B cell (primary cell): Measurements from ENCODE around the gene TNFSF4. TPM values are rescaled to one million over a fixed set of nuclear protein-coding genes. Genes with fewer than 3 reads are reported as not detected.

Experiments used
- ATAC-seq: fragments of 200-7000 bp; cut with Tn5 transposase; one replicate; pipeline ENCODE4 v1.10.0; 2021; ENCODE audit warnings: low read depth, mild to moderate bottlenecking, moderate number of reproducible peaks, moderate library complexity
- CTCF ChIA-PET: fragments of 350-600 bp; sonication (Branson Sonifier 250); formaldehyde crosslinking; loops from one replicate; lab custom pipeline; 2021; ENCODE audit warnings: antibody characterized with exemption, inconsistent platforms; lab: Charles Lee
- POLR2A ChIA-PET: fragments of 350-600 bp; sonication (Branson Sonifier 250); formaldehyde crosslinking; loops from one replicate; lab custom pipeline; 2021; ENCODE audit warnings: antibody characterized with exemption; lab: Charles Lee
- DNase-seq: peaks from one replicate; pipeline ENCODE4 v3.0.0; 2013
- H2AFZ ChIP-seq: 2 replicates; pipeline ENCODE4 v1.6.1; 2012; ENCODE audit warnings: mild to moderate bottlenecking, low read depth, low read length; ENCODE audit not compliant: insufficient read depth, poor library complexity, severe bottlenecking
- H3K27ac ChIP-seq, 2 donors: 1 replicate in 1 of 2; 2 replicates in 1 of 2; pipeline ENCODE4 v1.5.1; 2012 to 2013; ENCODE audit warnings: low read length in 2 of 2, mild to moderate bottlenecking in 2 of 2, moderate library complexity in 1 of 2
- H3K27me3 ChIP-seq, 4 experiments: fragments of 200-600 bp in 1 of 4; sonication (generic) in 1 of 4; replicated peaks in 1 of 4; 1 replicate in 2 of 4; 2 replicates in 2 of 4; pipeline versions ENCODE4 v1.6.1 to v1.7.0; 2013 to 2016; ENCODE audit warnings: low read length in 3 of 4, mild to moderate bottlenecking in 2 of 4, mixed read lengths in 1 of 4, moderate library complexity in 1 of 4; ENCODE audit not compliant: insufficient read depth in 4 of 4, control insufficient read depth in 3 of 4; ENCODE audit errors: control extremely low read depth in 1 of 4
- H3K36me3 ChIP-seq, 2 experiments: replicated peaks in 1 of 2; 1 replicate in 1 of 2; 2 replicates in 1 of 2; pipeline versions ENCODE4 v1.6.1 to v1.7.1; 2013; ENCODE audit warnings: low read length in 1 of 2; ENCODE audit not compliant: insufficient read depth in 2 of 2, control insufficient read depth in 1 of 2; ENCODE audit errors: control extremely low read depth in 1 of 2, extremely low read depth in 1 of 2
- H3K4me1 ChIP-seq, 2 donors: fragments of 200-600 bp in 1 of 2; sonication (generic) in 1 of 2; 1 replicate in 1 of 2; 2 replicates in 1 of 2; pipeline versions ENCODE4 v1.5.1 to v1.6.1; 2013 to 2017; ENCODE audit warnings: low read length in 2 of 2; ENCODE audit not compliant: control insufficient read depth in 2 of 2, insufficient read depth in 2 of 2
- H3K4me2 ChIP-seq: replicated peaks from 2 replicates; pipeline ENCODE3; 2012; ENCODE audit warnings: mild to moderate bottlenecking, low read depth, low read length; ENCODE audit not compliant: poor library complexity, severe bottlenecking
- H3K4me3 ChIP-seq, 5 experiments: fragments of 200-600 bp in 1 of 5; sonication (generic) in 1 of 5; 1 replicate in 3 of 5; 2 replicates in 2 of 5; pipeline versions ENCODE4 v1.5.1 to v1.7.0; 2011 to 2016; ENCODE audit warnings: low read length in 4 of 5, mild to moderate bottlenecking in 4 of 5, low read depth in 2 of 5, control low read depth in 1 of 5, moderate library complexity in 1 of 5; ENCODE audit not compliant: insufficient read depth in 1 of 5; ENCODE audit errors: control extremely low read depth in 1 of 5, extremely low read depth in 1 of 5
- H3K79me2 ChIP-seq: fragments of 200-600 bp; sonication (generic); one replicate; pipeline ENCODE4 v1.6.0; 2016; ENCODE audit warnings: low read length; ENCODE audit not compliant: control insufficient read depth, insufficient read depth
- H3K9ac ChIP-seq: fragments of 200-600 bp; sonication (generic); 2 replicates; pipeline ENCODE4 v1.6.1; 2017; ENCODE audit warnings: mild to moderate bottlenecking, low read length, moderate library complexity
- H3K9me3 ChIP-seq, 3 donors: one replicate each; pipeline versions ENCODE4 v1.6.1 to v1.7.1; 2013; ENCODE audit warnings: low read length in 2 of 3; ENCODE audit not compliant: control insufficient read depth in 2 of 3, insufficient read depth in 1 of 3; ENCODE audit errors: control extremely low read depth in 1 of 3
- H4K20me1 ChIP-seq: 2 replicates; pipeline ENCODE4 v1.6.0; 2012; ENCODE audit warnings: mild to moderate bottlenecking, low read length; ENCODE audit not compliant: insufficient read depth, control insufficient read depth, poor library complexity, severe bottlenecking
- H3K27ac Mint-ChIP-seq: one replicate; pipeline ENCODE4 v1.8.0; 2021; ENCODE audit warnings: mixed read lengths
- H3K27me3 Mint-ChIP-seq: one replicate; pipeline ENCODE4 v1.8.0; 2021; ENCODE audit warnings: mixed read lengths
- H3K4me1 Mint-ChIP-seq: one replicate; pipeline ENCODE4 v1.8.0; 2021; ENCODE audit warnings: mixed read lengths
- H3K4me3 Mint-ChIP-seq: one replicate; pipeline ENCODE4 v1.8.0; 2021; ENCODE audit warnings: mixed read lengths
- H3K9me3 Mint-ChIP-seq: one replicate; pipeline ENCODE4 v1.8.0; 2022; ENCODE audit warnings: mixed read lengths; ENCODE audit not compliant: insufficient read depth
- EZH2 ChIP-seq: IDR thresholded peaks from 2 replicates; pipeline ENCODE4 v1.6.1; 2012; ENCODE audit warnings: borderline replicate concordance, low read depth, mild to moderate bottlenecking, moderate library complexity, low read length; ENCODE audit not compliant: insufficient read depth, poor library complexity, severe bottlenecking
- WGBS: methylation state at CpG from one replicate; pipeline ENCODE4 v1.1.5; 2013; ENCODE audit warnings: missing lambda C conversion rate; ENCODE audit not compliant: insufficient coverage; 5-methylcytosine and 5-hydroxymethylcytosine counted together
- intact Hi-C: fragments of 100-400 bp; cut with micrococcal nuclease; formaldehyde crosslinking; loops from one replicate; pipeline ENCODE4 v1.10.0; 2022
- polyA plus RNA-seq: library from polyadenylated mRNA; depleted of rRNA; stranded (reverse); fragments of >200 nt; gene quantifications from 2 replicates; pipeline ENCODE4 v1.2.3, GENCODE V29; 2012
- total RNA-seq, 2 donors: library from RNA; stranded (reverse); fragments of 120-200 nt in 1 of 2; gene quantifications; 1 replicate in 1 of 2; 2 replicates in 1 of 2; pipeline versions ENCODE4 v1.2.3 to v1.2.4, GENCODE V29; 2013 to 2022
- TF ChIP-seq, protein P1 (sequence below): fragments of 200-600 bp; IDR thresholded peaks from one replicate; pipeline ENCODE4 v1.8.0; 2022; ENCODE audit warnings: antibody characterized with exemption, mild to moderate bottlenecking

The TNFSF4 gene
- total and polyA plus RNA-seq, 2 donors (not counting 1 experiment from before 2014, with no cell fraction given), result 1.0 to 1.5 TPM

DNA sequence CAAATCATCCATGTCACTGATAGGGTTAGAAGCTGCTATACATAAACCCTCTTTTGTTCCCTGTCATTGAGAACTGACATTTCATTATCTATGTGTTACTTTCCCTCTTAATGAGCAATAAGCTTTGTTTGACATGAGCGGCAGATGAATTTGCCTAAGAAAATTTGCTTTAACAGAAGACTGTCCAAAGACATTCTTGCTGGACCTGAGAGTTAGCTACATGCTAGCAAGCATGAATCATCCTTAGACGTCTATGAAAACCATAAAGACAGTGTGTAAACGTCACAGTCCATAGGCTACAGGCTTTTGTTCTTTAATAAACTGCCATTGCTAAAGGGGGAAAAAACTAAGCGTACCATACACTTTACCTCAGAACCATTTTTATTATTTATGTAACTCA lies 73.1 kb downstream of the TNFSF4 start:
- H3K9me3 Mint-ChIP-seq, result no peaks in the 10 kb centered on the region

More for the DNA sequence above, 73.1 kb downstream of the TNFSF4 start:
- no peak overlapping the region for H3K27ac Mint-ChIP-seq
- Histone ChIP-seq H3K4me2 (no peak overlapping the region), H3K27me3 (no peaks in the 10 kb centered on the region), H3K79me2 (no peaks in the 10 kb centered on the region), H3K27ac (no peak overlapping the region), H3K4me1 (no peaks in the 10 kb centered on the region), H2AFZ (no peak overlapping the region), H3K36me3 (no peaks in the 10 kb centered on the region), H3K9ac (no peak overlapping the region), H3K4me3 (no peak overlapping the region), H3K9me3 (no peaks in the 10 kb centered on the region), H4K20me1 (no peaks in the 10 kb centered on the region)
- TF ChIP-seq, protein P1, sequence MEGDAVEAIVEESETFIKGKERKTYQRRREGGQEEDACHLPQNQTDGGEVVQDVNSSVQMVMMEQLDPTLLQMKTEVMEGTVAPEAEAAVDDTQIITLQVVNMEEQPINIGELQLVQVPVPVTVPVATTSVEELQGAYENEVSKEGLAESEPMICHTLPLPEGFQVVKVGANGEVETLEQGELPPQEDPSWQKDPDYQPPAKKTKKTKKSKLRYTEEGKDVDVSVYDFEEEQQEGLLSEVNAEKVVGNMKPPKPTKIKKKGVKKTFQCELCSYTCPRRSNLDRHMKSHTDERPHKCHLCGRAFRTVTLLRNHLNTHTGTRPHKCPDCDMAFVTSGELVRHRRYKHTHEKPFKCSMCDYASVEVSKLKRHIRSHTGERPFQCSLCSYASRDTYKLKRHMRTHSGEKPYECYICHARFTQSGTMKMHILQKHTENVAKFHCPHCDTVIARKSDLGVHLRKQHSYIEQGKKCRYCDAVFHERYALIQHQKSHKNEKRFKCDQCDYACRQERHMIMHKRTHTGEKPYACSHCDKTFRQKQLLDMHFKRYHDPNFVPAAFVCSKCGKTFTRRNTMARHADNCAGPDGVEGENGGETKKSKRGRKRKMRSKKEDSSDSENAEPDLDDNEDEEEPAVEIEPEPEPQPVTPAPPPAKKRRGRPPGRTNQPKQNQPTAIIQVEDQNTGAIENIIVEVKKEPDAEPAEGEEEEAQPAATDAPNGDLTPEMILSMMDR, result no peak
- no peak for TF ChIP-seq EZH2
- intact Hi-C loops, result no loop called here
- H3K4me1 Mint-ChIP-seq, result no peaks in the 10 kb centered on the region
- no peak overlapping the region for H3K4me3 Mint-ChIP-seq
- WGBS, result 100% methylated on average over 1 of the region's 4 CpGs
- CTCF ChIA-PET, result no interaction called here
- ATAC-seq (no peak), DNase-seq (no peak)
- H3K27me3 Mint-ChIP-seq, result peaks cover 4% of the 10 kb centered on the region
- POLR2A ChIA-PET, result no interaction called here

Other genes with a start within 250 kb of the TNFSF4 start
- not detected in 2 replicates for gene TNFSF18, start 156.4 kb downstream of the TNFSF4 start, total RNA-seq
- not detected in 2 replicates for gene TNFSF18, start 156.4 kb downstream of the TNFSF4 start, polyA plus RNA-seq